ENCODE measurements around the gene HES1.

HES1 gene

DNA sequence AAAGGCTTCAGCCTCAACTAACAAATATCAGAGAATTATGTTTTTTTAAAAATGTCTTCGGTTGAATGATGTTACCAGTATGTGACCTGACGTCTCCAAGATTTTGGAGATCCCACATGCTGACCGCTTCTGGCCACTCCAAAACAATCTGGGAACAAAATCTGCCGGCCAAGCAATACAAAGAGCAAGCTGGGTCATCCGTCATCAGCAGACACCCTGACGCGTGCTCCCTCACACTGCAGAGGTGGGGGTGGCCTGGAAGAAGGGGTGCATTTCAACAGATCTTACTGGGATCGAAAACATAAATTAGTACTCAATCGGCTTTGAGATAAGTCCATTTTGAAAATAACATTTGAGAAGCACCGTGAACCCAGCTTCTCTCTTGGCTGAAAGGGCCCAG lies 33.6 kb downstream of the HES1 start:
- DNase-seq = no peak

DNA sequence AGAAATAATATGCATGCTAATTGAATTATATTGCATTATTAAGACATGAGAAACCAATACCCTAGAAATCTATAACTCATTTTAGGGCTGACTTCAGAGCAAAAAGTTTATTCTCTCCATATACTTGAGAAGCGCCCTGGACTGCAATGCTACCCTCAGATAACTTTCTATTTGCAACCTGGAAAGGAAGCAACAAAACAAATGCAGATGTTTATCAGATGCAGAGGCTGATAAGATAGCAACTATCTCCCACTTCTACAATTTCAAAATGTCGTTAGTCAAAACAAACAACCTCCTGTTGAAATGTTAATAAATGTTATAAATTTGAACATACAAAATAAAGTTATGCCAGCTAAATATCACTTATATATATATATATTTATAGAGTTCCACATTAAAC lies 34.8 kb downstream of the HES1 start:
- peak in 1 of 5 experiments; percentile 52 for DNase-seq

DNA sequence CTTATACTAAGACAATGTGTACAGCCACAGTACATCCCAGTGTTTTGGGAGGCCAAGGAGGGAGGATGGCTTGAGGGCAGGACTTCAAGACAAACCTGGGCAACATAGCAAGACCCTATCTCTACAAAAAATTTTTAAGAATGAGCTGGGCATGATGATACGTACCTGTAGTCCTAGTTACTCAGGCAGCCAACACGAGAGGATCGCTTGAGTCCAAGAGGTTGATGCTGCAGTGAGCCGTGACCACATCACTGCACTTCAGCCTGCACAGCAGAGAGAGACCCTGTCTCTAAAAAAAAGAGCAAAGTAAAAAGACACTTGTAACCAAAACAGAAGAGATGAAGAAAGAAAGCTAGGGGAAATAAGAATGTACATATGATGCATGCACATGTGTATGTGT lies 38.5 kb downstream of the HES1 start:
- DNase-seq = no peak

DNA sequence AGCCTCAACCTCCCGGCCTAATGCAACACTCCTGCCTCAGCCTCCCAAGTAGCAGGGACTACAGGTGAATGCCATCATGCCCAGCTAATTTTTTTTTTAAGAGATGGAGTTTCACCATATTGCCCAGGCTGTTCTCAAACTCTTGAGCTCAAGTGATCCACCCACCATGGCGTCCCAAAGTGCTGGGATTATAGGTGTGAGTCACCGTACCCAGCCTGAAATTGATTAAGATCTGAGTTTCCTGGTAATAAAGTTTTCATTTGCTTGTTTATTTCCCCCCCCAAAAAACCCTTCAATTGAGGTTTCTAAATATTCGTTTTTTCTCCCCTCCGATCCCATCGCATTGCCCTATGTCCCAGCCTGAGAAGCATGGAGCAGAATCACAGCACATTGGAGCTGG lies 39.0 kb downstream of the HES1 start:
- DNase-seq = no peak

DNA sequence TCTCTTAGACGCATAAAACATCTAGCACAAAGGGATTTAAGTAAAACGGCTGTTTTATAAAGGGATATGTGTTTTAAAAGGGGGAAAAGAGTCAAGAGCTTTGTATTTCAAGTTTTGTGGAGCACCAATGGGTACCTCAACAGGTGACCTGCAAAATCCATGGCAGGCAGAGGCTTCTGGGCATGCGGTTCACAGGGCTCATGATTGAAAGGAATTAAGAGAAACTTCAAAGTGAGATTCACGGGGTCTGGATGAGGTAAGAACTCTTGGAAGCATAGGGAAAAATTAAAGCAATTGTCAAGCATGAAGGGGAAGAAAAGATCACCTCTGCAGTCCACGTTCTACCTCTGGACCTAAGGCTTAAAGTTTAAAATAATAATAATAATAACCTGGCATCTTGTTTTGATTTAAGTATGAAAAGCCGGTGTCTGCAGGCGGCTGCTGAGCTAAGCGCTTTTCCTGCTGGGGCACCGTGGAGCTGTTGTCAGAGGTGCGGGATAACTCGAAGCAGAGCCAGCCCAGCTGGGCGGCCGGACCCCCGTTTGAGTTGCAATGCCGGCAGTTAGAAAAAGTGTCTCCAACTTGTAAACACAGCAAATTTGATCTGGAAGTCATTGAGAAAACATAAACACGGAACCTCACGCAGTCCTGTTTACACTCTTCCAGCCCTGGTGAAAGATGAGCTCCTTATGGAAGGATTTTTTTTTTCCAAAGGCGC lies 40.5 kb downstream of the HES1 start:
- DNase-seq = no peak

DNA sequence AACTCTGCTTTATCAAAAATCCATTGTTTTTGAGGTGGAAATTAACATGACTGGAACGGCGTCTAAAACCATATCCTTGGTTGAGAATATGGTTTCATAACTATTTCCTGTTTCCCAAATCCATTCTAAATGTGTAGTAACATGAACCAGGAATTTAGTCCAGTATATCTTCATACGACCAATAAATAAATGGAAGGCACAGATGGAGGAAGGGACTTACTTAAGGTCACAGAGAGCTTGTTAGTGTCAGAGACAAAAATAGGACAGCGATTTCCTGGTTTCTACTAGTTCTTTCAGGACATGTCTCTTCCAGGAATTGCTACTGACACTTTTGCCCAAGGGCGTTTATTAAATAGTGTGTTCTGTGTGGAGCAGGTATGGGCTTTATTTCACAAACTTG lies 41.2 kb downstream of the HES1 start:
- no peak for DNase-seq

DNA sequence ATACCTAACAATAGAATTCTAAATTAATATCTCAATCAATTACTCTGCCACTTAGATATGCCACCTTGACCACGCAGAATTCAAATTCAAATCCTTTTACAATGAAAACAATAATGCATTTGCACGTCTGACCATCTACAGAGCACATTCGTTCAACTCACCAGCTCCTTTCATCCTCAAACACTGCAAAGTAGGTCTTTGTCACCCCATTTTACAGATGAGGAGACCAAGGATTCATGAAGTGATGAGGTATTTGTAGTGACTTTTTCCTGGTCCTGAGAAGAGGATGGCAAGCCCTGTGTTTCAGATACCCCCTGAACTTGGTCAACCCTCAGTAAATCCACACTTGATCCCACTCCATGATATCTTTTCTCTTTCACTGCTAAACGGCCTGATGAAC lies 42.2 kb downstream of the HES1 start:
- no peak for DNase-seq

DNA sequence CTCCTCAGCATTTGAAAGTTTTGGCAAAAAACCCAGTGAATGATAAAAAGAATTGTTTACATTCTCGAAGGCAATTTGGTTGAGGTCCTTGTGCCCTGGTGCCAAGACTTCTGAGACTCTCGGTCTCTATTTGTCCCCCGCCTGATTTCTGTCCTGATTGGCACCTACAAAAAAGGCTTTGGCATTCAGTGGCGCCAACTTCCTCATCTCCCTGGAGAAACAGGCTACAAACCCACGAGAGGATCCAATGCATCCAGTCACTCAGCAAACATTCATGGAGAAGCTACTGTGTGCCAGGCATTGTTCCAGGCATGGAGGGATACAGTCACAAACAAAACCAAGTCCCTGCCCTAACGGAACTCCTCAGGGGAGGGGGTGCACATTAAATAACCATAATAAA lies 42.7 kb downstream of the HES1 start:
- DNase-seq = no peak

DNA sequence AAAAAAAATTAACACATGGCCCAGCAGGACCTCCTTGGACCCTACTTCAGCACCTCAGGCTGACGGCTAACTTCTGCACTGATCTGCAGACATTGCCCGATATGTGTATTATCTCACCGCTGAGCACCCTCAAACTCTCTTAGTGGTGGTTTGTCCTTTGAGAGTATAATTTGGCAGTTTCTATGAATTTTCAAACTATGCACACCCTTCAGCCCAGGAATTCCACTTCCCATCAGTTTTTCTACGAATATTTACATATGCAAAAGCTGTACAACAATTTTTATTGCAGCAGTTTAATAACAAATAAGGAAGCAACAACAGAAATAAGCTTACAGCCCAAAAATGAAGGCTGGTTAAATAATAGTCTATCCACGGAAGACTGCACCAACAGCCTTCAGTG lies 44.6 kb downstream of the HES1 start:
- DNase-seq = no peak

DNA sequence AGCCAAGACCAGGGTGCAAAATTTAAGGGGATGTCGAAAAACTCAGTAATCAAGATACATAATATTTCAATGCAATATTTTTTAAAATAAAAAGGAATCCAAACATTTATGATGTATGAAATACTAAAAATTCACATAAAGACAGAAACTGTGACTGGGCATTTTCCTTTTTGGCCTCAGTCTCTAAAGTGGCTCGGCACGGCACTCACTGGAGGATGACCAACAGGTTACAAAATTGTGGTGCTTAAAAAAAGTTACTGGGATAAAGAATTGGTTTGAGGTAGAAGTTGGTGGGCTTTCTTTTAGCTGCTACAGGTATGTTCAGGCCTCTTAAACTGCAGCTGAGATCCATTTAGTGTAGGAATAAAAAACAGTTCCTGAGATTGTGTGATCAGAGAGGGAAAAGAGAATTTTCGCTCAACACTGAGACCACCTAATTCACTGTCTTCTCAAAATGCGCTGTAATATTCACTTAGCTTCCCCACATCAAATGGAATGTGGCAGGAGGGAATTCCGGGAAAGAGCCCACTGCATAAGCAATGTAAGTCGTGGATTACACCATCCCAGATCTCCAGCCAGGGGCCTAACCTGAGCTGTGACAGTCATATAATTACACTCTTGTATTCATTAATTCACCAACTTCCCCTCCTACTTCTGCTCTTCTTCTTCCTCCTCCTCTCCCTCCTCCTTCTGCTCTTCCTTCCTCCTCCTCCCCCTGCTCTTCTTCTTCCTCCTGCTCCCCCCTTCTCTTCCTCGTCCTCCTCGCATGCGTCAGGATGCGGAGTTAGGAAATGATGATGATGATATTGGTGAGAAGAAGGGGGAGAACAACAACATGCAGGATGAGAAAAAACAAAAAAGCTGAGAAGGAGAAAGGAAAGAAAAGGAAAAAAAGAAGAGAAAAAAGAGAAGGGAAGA lies 45.9 kb downstream of the HES1 start:
- no peak for DNase-seq

DNA sequence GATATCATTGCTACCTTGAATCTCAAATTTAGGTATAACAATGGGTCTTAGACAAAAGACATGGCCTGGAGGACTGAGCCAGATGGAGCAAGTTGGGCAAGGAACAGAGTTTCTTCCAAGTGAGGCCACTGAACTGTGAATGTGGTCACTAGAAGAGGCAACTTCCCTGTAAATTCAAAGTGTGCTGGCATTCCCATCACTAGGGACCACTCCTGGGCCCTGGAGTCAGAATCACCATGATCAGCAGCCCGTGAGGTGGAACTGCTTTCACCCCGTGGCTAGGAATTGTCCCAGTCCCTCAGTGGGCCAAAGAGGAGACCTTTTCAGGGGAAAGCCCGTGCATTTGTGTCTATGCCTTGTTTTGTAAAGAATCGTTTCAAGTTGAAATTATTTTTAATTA lies 47.3 kb downstream of the HES1 start:
- no peak for DNase-seq

DNA sequence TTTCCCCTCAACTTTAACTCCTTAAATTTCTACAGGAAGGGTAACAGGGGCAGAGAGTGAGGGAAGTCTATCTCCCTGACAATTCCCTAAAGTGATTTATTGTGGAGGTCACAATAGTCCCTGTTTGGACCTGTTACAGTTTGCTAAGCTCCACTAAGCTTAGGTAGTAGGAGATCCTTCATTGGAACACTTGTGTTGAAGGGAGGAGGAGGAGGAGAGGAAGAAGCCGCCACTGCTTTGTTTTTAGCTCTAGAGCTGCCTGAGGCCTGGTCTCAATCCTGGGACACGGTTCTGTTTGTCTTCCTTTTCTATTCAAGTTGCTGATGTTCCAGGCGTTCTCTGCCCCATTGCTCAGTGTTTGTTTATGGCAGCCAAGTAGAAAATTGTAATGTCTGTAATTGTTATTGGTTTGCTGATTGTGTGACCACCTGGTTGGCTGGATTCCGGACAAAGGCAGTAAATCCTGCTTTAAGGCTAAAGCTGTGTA lies 48.4 kb downstream of the HES1 start:
- DNase-seq = no peak

DNA sequence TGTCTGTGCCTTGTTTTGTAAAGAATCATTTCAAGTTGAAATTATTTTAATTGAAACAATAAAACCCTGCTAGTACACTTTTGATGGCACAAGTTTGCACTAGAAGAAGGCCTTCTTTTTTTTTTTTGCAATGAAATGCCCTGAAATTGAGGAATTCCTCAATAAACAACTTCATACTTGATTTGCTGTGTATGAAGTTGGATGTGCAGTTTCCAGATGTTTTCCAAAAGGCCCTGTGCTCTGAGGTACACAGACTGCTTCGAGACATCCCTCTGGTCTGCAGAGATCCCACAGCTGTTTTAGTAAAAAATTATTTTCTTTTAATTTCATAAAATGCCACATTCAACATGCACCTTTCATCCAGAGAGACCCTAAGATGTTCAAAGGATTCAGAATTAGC lies 48.9 kb downstream of the HES1 start:
- no peak for DNase-seq

DNA sequence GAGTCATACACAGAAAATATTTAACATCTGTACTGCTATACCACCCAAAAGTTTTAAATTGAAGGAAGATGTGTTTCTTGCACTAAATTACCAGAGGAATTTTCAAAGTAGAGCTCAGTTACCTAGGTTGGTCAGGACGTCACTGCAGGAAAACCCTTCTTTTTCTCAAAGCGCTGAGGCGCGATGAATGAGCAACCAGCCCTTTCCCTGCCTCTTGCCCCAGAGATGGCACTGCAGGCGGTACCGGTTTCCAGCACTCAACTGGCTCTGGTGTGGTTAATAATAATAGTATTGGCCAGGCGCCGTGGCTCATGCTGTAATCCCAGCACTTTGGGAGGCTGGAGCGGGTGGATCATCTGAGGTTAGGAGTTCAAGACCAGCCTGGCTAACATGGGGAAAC lies 49.3 kb downstream of the HES1 start:
- DNase-seq = no peak

DNA sequence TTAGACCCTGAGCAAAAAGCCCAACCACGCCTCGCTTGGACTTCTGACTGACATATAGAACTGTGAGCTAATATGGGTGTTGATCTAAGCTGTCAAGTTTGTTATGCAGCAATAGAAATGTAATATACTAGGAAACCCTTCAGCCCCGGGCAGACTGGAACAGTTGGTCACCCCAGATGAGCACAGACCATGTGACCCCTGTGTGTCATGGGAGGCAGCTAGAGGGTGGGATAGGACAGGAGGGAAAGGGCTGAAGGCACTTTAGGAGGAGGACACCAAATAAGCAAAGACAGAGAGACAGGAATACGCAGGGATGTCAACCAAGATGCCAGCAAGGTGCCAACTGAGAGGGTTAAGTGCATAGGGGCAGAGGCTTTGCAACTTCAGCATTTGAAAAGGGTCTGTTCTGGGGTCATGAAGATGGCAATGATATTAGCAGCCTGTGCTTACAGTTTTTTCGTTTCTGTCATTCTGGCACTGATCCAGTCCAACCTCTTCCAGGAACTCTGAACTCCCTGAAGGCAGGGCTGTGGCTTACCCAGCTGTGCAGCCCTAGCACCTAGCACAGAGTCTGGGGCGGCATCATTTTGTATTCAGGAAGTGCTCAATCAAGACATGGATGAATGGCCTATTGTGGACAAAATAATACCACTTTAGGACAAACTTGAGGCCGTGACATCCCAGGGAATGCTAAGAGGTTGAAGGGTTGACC lies 51.4 kb downstream of the HES1 start:
- DNase-seq = no peak
